ENCODE data around the gene BHLHA15.

DNA sequence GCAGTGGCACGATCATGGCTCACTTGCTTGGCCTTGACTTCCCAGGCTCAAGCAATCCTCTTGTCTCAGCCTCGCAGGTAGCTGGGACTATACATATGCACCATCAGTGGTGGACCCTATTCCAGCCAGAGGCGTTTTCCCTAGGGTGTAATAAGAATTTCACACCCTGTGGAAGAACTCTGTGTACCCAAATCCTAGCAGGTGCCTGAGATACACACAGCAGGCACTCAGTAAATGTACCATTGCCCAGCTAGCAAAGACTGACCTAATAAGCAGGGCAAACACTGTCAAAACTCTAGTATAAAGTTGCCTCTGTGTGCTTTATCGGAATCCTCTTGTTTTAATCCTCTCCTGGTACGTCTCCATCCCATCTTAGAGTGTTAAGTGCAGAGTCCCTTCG, 33.7 kb upstream of the BHLHA15 start:
- TF ChIP-seq, protein P1, sequence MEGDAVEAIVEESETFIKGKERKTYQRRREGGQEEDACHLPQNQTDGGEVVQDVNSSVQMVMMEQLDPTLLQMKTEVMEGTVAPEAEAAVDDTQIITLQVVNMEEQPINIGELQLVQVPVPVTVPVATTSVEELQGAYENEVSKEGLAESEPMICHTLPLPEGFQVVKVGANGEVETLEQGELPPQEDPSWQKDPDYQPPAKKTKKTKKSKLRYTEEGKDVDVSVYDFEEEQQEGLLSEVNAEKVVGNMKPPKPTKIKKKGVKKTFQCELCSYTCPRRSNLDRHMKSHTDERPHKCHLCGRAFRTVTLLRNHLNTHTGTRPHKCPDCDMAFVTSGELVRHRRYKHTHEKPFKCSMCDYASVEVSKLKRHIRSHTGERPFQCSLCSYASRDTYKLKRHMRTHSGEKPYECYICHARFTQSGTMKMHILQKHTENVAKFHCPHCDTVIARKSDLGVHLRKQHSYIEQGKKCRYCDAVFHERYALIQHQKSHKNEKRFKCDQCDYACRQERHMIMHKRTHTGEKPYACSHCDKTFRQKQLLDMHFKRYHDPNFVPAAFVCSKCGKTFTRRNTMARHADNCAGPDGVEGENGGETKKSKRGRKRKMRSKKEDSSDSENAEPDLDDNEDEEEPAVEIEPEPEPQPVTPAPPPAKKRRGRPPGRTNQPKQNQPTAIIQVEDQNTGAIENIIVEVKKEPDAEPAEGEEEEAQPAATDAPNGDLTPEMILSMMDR (IDR thresholded peaks at IDR 0.05): no peak
- no peak for TF ChIP-seq POLR2A (IDR thresholded peaks at IDR 0.05)
